Coronary artery (tissue), 2 donors: Measurements from ENCODE around the gene TEDC1.

ENCODE experiments used
- DNase-seq: peaks from one replicate; pipeline ENCODE4 v3.0.0-alpha.2; 2017; ENCODE audit warnings: low spot score
- H3K27ac ChIP-seq, 2 donors: fragments of 200-600 bp; sonication (generic); one replicate each; pipeline ENCODE4 v1.5.1; 2016 to 2019
- H3K4me3 ChIP-seq: fragments of 200-600 bp; sonication (generic); 2 replicates; pipeline ENCODE4 v1.5.1; 2016; ENCODE audit warnings: mild to moderate bottlenecking, moderate library complexity
- TF ChIP-seq, protein P1 (sequence below): fragments of 200-600 bp; sonication (generic); IDR thresholded peaks from one replicate; pipeline ENCODE4 v1.5.1; 2019; ENCODE audit warnings: antibody characterized with exemption

Gene TEDC1

DNA sequence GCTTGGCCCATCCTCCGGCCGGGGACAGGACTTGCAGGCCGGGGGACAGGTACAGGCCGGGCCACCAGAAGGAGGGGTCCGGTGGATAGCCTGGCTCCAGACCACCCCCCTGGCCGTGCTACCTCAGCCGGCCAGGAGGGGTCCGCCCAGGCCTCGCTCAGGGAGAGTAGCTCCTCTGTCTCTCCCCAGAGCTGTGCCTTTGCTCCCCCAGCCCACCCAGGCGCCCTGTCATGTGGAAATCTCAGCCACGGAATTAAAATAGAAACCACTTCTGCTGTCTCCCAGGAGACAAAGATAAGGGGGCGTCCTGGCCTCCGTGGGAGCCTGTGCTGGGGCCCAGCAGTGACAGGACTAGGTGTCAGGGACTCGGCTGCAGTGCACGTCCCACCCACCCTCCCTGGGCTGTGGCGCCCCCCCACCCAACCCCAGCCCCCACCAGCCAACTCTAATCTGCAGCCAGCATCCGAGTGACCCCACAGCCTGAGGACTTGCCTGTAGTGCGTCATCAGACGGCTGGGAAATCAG is 19.7 kb upstream of the TEDC1 start:
- Histone ChIP-seq H3K4me3 (no peak overlapping the region), H3K27ac (peak overlapping the region; percentile 96 to 100)
- TF ChIP-seq, protein P1, sequence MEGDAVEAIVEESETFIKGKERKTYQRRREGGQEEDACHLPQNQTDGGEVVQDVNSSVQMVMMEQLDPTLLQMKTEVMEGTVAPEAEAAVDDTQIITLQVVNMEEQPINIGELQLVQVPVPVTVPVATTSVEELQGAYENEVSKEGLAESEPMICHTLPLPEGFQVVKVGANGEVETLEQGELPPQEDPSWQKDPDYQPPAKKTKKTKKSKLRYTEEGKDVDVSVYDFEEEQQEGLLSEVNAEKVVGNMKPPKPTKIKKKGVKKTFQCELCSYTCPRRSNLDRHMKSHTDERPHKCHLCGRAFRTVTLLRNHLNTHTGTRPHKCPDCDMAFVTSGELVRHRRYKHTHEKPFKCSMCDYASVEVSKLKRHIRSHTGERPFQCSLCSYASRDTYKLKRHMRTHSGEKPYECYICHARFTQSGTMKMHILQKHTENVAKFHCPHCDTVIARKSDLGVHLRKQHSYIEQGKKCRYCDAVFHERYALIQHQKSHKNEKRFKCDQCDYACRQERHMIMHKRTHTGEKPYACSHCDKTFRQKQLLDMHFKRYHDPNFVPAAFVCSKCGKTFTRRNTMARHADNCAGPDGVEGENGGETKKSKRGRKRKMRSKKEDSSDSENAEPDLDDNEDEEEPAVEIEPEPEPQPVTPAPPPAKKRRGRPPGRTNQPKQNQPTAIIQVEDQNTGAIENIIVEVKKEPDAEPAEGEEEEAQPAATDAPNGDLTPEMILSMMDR = peak; percentile 12
- no peak for DNase-seq

DNA sequence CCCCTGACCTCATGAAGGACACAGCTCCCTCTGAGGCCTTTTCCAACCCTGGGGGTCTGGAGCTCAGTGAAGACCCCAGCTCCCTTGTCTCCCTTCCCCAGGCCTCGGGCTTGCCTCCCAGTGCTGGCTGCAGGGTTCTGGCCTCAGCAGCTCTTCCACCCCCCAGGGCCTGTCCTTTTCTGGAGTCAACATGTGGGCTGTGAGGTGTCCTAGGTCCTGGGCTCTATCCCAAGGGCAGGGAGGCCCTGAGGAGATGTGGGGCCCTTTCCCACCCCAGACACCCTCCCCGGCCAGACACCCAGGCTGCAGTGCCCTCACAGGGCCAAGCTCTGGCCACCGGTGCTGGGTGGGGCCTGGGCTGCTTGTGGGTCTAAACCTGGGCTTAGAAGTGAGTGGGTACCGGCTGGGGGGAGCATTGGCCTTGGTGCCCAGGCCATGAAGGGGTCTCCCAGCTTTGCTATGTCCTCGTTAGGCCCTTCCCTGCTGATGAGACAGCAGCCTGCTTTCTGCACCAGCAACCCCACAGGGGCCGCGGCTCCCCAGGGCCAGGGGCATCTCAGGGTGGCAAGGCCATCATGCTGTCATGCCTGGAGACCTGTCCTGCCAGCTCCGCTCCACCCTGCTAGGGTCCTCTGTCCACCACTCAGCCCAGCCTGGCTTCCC is 19.1 kb upstream of the TEDC1 start:
- no peak for DNase-seq
- Histone ChIP-seq H3K27ac (peak overlapping the region; percentile 96 to 100), H3K4me3 (peak overlapping the region; percentile 97)
- TF ChIP-seq, protein P1 = no peak

DNA sequence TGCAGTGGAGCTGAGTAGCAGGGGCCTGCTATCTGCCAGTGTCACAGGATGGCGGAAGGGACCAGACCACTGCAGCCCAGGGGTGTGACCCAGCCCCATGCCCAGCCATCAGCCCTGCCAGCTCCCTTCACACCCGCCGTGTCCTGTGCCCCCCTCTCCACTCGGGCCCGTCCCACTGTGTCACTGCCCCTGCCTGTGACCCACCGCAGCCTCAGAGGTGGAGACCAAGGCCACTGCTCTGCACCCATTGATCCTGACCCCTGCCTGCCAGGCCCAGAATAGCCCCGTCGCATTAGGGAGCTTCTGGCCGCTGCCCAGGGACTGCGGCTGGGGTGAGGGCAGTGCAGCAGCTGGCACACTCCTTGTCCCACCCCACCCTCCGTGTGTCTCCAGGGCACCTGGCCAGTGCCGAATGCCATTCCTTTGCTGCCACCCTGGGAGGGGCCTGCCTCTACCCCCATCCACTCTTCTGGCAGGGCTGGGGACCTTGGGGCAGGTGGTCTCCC is 18.5 kb upstream of the TEDC1 start:
- TF ChIP-seq, protein P1 = no peak
- H3K4me3 ChIP-seq = peak overlapping the region; percentile 97
- peak; percentile 94 for DNase-seq
- H3K27ac ChIP-seq = peak overlapping the region; percentile 96 to 100

DNA sequence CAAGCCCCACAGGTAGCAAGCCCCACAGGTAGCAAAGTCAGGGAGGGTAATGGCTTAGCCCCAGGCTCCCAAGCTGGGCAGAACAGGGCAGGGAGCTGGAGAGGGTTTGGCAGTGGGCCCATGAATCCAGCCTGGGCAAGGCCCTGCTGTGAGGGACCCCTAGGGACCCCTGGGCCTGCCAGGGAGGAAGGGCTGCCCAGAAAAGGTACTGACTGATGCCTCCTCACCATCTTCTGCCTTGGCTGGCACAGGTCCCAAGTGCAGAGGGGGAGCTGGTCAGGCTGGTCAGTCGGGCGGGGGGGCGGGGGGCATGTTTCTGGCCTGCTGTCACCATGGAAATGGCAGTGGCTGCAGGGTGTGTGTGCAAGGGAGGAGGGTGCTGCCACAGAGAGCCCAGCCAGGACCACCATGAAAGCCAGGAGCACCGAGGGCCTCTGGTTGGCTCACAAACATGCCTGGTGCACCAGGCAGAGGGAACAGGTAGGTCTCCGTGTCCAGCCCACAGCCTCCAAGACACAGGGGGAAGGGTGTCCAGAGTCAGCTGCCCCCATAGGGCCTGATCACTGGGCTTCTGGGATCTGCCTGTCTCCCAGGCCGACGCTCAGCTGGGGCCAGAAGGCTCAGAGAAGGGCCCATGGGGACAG is 17.9 kb upstream of the TEDC1 start:
- Histone ChIP-seq H3K27ac (peak overlapping the region; percentile 96 to 100), H3K4me3 (peak overlapping the region; percentile 97)
- TF ChIP-seq, protein P1 = no peak
- peak; percentile 93 for DNase-seq

DNA sequence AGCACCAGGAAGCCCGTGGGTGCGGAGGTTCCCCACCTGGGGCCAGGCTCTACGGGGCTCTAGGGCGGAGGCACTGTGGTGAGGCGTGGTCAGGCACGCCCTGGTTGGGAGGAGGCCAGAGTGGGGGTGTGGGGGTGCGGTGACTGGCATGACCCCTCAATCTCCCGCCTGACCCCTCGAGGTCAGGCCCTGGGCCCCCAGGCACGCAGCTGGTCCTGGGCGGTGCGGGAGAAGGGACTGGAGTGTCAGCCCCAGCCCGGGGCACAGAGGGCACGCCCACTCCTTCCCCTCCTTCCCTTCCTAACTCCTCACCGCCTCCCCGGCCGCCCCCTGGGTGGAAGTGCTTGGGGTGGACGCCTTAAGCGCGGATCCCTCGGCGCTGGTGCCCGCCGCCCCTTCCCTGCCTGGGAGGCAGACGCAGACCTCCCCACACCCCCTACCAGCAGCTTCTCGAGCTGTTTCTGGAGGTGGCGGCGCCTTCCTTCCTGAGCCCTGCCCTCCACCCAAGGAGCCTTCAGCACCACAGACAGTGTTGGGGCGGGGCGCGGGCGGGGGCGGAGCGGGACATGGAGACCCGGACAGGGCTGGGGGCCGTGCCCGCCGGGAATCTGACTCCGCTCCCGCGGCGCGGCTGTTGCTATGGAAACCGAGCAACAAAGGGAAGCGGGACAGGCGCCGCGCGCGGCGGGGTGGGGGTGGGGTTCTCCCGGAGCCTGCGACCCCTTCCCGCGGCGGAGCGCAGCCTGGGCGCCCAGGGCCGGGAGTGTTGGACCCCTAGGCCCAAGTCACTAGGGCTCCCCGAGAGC is 17.2 kb upstream of the TEDC1 start:
- Histone ChIP-seq H3K4me3 (peak overlapping the region; percentile 97), H3K27ac (peak overlapping the region; percentile 96 to 100)
- TF ChIP-seq, protein P1 = no peak
- DNase-seq = peak; percentile 98

DNA sequence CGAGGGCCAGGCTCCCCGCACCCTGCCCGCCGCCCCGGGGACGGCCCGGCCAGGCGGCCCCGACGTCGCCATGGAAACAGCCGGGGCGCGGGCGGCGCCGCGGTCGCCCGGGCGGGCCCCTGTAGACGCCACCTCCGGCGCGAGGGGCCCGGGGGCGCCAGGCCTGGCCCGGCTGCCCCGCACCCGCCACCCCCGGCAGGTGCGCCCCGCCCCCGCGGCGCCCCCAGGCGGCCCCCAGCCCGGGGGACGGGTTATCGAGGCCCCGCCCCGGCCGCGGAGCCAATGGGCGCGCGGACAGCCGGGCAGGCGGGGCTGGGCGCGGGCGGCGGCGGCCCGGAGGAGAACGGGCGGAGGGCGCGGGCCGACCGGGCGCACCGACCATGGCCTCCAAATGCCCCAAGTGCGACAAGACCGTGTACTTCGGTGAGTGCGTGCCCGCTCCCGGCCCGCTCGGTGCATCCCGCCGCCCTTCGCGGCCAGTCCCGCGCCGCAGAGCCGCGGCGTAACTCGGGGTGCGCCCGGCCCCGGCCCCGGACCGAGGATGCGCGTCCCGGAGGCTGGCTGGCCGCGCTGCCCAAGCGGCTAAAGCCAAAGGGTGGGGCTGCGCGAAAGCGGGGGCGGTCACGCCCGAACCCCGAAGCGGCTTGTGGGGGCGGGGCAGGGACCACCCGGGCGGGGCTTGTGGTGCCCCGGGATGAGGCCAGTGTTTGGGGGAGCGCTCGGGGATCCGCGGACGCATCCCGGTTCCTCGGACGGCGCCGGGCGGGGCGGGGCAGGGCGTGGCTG is 16.4 kb upstream of the TEDC1 start, which contains the start of gene CRIP2:
Gene CRIP2, plus strand, starts transcription at position 339 of the 786 bp plus-strand sequence. Its CDS starts 42 bp downstream, at position 381.
- no peak for DNase-seq
- peak within 1 kb of the TSS; percentile 97 for H3K4me3 ChIP-seq

More for the DNA sequence above, 16.4 kb upstream of the TEDC1 start, which contains the start of gene CRIP2:
- TF ChIP-seq, protein P1 = no peak
- H3K27ac ChIP-seq = peak within 1 kb of the TSS; percentile 96 to 100
